Measurements from ENCODE around the gene DAB1.

DAB1 gene

GRCh38 chr1:57422271-57423134, 1.4 kb downstream of the DAB1 start (continued):
- TF ChIP-seq KLF17 (tag by site-specific recombination; IDR thresholded peaks at IDR 0.05): no peak
- TF ChIP-seq EGR2 (tag by site-specific recombination; IDR thresholded peaks at IDR 0.05; ENCODE audit: low read depth): peak; percentile 74
- no peak for TF ChIP-seq ZSCAN4 (tag by site-specific recombination; IDR thresholded peaks at IDR 0.05)
- TF ChIP-seq ZBTB8A (tag by site-specific recombination; IDR thresholded peaks at IDR 0.05): peak; percentile 37; the same call in 1 of the 2 replicates
- peak; percentile 80 for TF ChIP-seq ZNF335 (tag by site-specific recombination; conservative IDR thresholded peaks at IDR 0.05)
- TF ChIP-seq ZNF202 (tag by site-specific recombination; IDR thresholded peaks at IDR 0.05; ENCODE audit: borderline replicate concordance): no peak
- TF ChIP-seq ZNF138 (tag by site-specific recombination; IDR thresholded peaks at IDR 0.05; ENCODE audit: borderline replicate concordance): no peak
- peak; percentile 34; the same call in 1 of the 2 replicates for TF ChIP-seq ZBTB10 (tag by site-specific recombination; IDR thresholded peaks at IDR 0.05)
- TF ChIP-seq KLF16 (tag by site-specific recombination; IDR thresholded peaks at IDR 0.05): no peak
- TF ChIP-seq ZNF10 (tag by site-specific recombination; IDR thresholded peaks at IDR 0.05): no peak
- TF ChIP-seq ZNF692 (tag by site-specific recombination; IDR thresholded peaks at IDR 0.05): 0 out of 2 replicates have a peak, but pooled peaks have one; percentile 34
- TF ChIP-seq ZNF2 (tag by site-specific recombination; IDR thresholded peaks at IDR 0.05): no peak
- TF ChIP-seq ZNF624 (tag by site-specific recombination; IDR thresholded peaks at IDR 0.05): no peak
- no peak for TF ChIP-seq HOXC10 (CRISPR knock-in tag; IDR thresholded peaks at IDR 0.05)
- TF ChIP-seq ZEB2 (tag by site-specific recombination; IDR thresholded peaks at IDR 0.05): peak; percentile 42; the same call in 1 of the 2 replicates
- TF ChIP-seq BCL6B (tag by site-specific recombination; IDR thresholded peaks at IDR 0.05): no peak
- no peak for TF ChIP-seq ZNF529 (tag by site-specific recombination; IDR thresholded peaks at IDR 0.05; ENCODE audit: insufficient replicate concordance)
- TF ChIP-seq CTCF (tag by site-specific recombination; IDR thresholded peaks at IDR 0.05): peak; percentile 79
- TF ChIP-seq ZFHX2 (tag by site-specific recombination; conservative IDR thresholded peaks at IDR 0.05): peak; percentile 83
- TF ChIP-seq ZNF610 (tag by site-specific recombination; IDR thresholded peaks at IDR 0.05; ENCODE audit: borderline replicate concordance): no peak
- TF ChIP-seq ZNF560 (tag by site-specific recombination; IDR thresholded peaks at IDR 0.05; ENCODE audit: borderline replicate concordance): no peak
- no peak for TF ChIP-seq ZNF423 (tag by site-specific recombination; IDR thresholded peaks at IDR 0.05)
- no peak for TF ChIP-seq ZBTB11 (tag by site-specific recombination; conservative IDR thresholded peaks at IDR 0.05; ENCODE audit: low read depth)
- no peak for TF ChIP-seq ZNF184 (tag by site-specific recombination; IDR thresholded peaks at IDR 0.05)
